ENCODE measurements around the gene CCM2.
"Not testable (repeated sequence)": the region's sequence is repeated elsewhere in the genome, so short reads cannot be mapped to it uniquely, and the experiment has no call there.

Gene CCM2

DNA sequence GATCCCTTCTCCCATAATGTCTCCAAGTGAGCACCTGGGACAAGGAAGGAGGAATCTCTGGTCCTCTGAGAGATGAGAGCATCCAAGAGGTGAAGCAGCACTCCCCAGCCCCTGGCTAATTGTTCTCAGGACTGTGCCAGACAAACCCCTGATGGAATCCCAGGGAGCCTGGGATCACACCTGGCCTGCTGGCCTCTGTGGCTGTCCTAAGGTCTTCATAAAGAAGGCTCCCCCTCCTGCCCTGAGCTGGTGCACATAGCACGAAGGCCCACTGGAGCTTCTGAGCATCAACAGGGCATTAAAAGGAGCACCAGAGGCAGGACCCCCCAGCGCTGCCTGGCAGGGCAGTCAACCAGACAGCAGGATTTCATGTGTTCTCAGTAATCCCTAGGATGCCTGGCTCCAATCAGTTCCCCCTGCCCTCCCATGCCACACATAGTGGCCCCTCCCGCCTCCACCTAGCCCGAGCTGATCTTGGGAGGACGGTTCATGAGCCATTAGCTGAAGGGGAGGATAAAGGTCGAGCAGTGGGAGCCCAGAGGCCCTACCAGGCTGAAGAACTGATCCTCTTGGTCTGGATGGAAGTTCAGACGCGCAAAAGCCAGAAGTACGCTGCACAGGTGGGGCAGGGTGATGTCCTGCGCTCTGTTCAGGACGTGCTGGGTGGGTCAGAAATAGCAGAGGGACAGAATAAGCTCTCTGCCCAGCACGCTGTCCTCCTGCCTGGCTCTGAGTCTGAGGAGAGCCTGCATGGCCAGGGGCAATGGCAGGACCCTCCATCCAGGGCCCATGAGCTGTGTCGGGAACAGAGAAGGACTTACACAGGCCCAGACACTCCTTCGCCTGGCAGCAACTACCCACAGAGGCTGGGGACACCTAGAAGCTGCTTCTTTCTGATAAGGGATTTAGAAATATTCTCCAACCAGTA lies 103.0 kb downstream of the CCM2 start:
- DNase-seq (ENCODE audit: low read depth), result no peak

DNA sequence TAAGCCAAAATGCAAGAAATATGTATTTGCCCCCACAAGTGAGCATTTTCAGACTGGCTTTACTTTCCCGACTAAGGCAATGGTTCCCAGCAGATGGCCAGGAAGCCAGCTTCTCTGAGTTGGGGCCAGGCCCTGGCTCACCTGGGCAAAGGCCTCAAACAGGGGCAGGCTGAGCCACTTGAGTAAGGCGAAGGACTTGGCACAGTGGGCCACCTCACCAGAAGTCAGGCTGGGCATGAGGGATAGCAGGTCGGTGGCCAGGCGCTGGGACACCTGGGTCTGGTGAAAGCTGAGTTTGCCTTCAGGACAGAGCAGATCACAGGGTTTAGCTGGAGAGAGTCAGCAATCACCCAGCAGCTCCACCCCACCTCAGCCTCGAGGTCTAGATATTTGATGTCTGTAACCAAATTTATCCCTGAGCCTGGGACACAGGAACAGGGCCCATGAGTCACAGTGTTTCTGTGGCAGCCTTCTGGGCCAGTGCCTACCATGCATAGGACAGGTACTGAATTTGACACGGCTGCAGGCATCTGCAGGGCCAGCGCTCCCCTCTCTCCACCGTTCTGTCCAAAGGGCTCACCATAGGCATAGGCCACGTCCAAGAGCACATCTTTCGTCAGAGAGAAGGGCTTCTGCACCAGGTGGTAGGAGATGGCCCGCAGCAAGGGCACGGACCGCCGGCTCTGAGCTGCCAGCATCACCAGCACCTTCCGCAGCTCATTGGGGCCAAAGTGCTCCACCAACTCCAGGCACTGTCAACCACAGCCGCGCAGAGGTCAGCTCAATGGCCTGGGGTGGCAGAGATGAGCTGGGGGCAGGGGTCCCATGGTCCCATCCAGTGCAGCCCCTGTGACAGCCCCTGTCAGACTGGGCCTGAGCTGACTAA lies 104.2 kb downstream of the CCM2 start:
- DNase-seq (ENCODE audit: low read depth), result no peak

DNA sequence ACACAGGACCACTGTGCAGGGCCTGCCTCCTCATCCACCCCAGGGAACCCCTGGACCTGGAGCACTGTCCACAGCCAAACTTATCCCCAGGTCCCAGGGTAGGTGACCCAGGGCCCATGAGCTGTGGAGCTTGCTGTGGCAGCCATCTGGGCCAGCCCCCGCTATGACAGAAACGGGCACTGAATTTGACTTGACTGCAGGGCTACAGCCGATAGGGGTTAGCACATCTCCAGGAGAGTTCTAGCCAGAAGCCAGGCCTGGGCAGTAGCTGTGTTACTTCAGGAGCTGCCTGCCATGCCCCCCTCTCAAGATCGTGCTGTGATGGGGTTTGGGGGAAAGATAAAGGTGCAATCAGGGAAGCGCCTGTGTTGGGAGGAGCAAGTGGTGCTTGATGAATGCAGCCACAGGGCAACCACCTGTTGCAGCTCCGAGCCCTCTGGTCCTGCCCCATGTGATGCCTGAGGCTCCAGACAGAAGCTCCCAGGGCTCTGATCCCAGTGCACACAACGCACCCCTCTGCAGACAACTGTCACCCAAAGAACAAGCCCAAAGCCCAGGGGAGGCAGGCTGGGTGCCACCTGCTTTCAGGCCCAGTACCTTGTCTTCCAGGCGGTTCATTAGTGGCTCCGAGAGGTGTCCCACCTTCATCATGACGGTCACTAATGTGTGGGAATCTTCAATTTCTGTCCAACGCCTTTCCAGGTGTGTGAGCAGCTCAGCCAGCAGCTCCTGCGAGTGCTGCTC lies 105.0 kb downstream of the CCM2 start:
- no peak for DNase-seq (ENCODE audit: low read depth)

DNA sequence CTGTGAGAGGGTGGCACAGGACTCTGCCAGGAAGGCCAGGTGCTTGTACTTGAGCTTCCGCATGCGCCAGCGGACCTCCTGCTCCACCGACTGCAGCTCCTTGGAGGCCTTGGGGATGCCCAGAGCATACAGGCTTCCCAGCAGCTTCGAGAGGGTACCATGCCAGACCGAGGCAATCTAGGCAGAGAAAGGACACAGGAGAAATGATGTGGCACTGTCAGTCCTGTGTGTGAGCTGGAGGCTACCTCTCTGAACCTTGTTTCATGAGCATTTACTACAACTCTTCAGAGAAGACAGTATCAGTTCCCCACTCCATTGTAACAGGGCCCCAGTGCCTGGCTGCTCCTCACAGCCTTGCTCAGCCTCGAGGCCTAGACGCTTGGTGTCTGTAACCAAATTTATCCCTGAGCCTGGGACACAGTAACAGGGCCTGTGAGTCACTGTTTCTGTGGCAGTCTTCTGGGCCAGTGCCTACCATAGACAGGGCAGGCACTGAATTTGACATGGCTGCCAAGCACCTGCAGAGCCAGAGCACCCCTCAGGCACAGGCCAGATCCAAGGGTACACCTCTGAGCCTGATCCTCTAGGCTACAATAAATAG lies 105.7 kb downstream of the CCM2 start:
- DNase-seq (ENCODE audit: low read depth), result no peak

DNA sequence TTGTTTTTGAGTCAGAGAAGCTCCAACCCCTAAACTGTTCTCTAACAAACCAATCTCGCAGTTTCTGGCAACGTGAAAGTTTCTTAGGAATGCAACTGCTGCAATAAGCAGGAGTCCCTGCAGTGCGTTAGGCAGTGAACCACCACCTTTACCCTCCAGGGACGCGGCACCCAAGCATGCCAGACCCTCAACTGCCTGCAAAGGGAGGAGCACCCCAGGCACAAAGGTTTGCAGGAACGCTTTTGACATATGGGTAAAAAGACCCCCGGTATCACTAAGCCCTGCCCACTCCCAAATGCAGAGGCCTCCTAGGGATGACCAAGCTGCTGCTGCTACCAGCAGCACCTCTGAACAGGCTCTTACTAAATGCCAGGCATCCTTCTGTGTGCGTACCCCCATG lies 106.8 kb downstream of the CCM2 start:
- no peak for DNase-seq (ENCODE audit: low read depth)

- no peak for DNase-seq (ENCODE audit: low read depth)
Observed at GRCh38 chr7:45107356-45107755, 107.4 kb downstream of the CCM2 start.

- DNase-seq (ENCODE audit: low read depth), result no peak
Observed at GRCh38 chr7:45108863-45109262, 108.9 kb downstream of the CCM2 start.

DNA sequence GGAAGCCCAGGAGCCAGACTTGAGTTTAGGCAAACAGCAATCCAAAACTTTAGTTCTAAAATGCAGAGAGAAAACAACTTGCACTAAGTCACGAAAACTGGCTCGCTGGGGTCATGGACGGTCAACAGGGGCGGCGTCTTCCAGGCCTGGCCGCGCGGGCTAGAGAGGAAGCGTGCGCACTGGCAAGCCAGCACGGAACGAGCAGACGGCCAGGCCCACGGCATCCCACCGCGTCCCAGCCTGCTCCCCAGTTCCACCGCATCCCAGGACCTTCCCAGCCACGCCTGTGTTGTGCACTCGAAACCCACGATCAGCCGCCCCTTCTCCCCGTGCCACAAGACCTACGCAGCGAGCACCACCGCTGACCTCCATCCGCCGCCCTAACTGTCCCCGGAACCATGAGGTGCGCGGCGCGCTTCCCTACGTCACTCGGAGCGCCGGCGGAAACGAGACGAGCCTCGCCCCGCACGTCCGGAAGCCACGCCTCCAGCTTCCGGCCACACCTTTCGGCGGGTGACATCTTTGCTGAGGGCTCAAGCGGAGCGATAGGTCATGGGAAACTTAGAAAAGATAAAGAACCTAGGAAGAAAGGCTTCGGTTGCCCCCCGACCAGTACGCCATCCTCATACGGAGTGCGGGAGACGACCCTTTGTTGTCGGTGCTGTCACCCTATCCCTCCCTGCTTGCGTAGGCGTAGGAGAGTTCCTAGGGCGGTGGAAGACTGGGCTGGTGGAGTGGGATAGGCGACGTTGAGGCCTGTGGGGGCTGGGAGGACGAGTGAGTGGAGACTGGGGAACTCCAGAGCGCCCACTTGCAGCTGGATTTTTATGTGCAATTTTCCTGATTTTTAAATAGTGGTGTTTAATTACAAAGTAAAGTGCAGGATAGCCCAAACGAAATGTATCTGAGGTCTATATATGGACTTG lies 111.6 kb downstream of the CCM2 start, which contains the start of gene TBRG4:
TSS of gene TBRG4 (minus strand) at position 400 of the 926 bp plus-strand sequence. CDS start 2,460 bp downstream, outside the sequence.
- DNase-seq (ENCODE audit: low read depth), result peak; percentile 93

GRCh38 chr7:45112648-45113047 lies 112.6 kb downstream of the CCM2 start:
- DNase-seq (ENCODE audit: low read depth), result no peak

- DNase-seq (ENCODE audit: low read depth), result not testable (repeated sequence)
Observed at GRCh38 chr7:45114257-45114656, 114.3 kb downstream of the CCM2 start.

DNA sequence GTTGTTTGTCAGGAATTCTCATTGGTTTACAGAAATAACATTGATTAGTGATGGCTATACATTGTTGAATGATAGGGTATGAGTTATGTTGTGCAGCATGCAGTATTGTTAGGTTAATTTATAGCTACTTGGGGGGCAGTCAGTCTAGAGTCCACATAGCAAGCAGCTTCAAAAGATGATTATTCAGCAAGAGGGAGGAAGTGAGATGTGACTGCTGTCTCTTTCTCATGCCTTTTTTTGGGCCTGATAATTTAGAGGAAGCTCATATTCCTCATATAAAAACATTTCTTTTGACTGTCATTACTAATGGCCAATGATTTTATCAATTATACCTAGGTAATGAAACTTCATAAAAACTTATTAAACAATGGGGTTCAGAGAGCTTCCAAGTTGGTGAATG lies 114.9 kb downstream of the CCM2 start:
- DNase-seq (ENCODE audit: low read depth), result no peak

DNA sequence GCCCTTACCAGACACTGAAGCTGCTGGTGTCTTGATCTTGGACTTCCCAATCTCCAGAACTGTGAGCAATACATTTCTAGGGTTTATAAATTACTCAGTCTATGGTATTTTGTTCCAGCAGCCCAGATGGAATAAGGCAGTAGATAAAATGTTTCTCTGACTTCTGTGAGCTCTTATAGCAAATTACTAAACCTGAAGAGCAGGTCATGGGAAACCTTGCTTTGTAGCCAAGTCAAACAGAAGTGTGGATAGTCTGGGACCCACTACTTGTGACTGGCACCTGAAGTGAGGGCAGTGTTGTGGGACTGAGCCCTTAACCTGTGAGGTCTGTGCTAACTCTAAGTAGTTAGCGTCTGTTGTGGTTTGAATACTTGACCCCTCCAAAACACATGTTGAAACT lies 116.0 kb downstream of the CCM2 start:
- no peak for DNase-seq (ENCODE audit: low read depth)

DNA sequence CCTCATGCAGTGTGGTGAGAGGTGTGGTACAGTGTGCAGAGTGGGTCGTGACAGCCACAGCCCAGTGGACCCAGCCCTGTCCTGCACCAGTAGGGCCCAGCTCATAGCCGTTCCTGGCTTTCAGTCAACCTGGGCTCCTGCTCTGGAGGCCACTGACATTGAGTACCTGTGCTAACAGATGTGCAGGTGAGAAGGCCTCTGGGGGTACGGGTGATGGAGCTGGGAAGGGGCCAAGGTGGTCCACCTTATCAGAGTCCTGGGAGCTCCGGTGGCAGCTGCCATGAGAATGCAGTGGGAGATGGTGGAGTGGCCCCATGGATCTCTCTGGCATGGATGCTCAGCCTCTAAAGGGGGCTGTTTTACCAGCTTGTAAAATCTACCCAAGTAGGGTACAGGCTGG lies 117.6 kb downstream of the CCM2 start:
- DNase-seq (ENCODE audit: low read depth), result no peak

- DNase-seq (ENCODE audit: low read depth), result no peak
Observed at GRCh38 chr7:45118292-45118691, 118.3 kb downstream of the CCM2 start.

- DNase-seq (ENCODE audit: low read depth), result no peak
Observed at GRCh38 chr7:45118889-45119331, 118.9 kb downstream of the CCM2 start.

DNA sequence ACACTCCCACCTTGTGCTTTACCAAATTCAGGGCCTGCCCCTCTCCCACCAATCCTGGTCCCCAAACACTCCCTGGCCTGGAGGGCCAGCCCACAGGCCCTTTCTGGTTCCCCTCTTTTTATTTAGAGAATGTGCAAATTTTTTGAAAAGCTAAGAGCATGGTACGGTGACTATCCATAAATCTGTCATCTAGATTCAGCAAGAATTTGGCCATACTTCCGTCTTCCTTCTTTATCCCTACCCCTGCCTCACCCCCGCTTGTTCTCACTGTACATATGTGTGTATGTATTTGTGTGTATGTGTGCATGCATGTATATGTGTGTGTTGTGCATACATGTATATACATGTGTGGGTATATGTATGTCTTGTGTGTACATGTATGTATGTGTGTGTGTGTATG lies 119.5 kb downstream of the CCM2 start:
- no peak for DNase-seq (ENCODE audit: low read depth)

DNA sequence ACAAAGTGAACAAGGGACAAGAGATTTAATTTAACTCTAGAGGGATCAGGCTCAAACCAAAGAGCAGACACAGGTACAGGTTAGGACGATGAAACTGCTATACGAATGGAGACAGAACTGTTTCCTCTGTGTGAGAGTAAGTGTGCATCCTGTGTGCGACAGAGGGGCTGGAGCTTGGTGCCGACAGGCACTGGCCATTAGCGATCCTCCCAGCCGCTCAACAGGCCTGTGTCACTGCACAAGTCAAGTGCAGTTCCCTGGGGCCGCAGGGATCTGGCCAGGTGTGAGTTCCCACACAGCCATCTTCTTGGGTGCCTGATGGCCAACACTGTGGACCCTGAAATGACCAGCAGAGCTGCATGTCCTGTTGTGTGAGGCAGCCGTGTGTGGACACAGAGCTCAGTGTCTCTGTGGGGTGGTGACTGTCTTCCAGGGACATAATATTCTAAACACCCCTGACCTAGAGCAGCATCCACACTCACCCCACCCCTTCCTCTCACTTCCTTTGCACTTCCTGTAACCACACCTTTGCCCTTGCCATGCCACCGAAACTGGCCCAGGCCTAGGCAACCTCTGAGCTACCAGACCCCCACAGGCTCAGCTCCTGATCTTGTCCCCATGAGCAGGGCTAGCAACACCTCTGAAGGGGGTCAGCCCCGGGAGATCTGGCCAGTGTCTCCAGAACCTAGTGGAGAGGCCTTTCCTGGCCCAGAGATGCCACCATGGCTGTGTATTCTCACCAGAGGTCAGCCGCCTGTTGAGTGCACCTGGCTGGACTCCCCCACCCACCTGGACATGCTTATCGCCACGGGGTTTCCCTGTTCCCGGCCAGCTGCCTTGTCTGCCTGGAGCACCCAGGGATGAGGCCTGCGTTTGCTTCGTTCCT lies 123.2 kb downstream of the CCM2 start:
- DNase-seq (ENCODE audit: low read depth), result no peak

DNA sequence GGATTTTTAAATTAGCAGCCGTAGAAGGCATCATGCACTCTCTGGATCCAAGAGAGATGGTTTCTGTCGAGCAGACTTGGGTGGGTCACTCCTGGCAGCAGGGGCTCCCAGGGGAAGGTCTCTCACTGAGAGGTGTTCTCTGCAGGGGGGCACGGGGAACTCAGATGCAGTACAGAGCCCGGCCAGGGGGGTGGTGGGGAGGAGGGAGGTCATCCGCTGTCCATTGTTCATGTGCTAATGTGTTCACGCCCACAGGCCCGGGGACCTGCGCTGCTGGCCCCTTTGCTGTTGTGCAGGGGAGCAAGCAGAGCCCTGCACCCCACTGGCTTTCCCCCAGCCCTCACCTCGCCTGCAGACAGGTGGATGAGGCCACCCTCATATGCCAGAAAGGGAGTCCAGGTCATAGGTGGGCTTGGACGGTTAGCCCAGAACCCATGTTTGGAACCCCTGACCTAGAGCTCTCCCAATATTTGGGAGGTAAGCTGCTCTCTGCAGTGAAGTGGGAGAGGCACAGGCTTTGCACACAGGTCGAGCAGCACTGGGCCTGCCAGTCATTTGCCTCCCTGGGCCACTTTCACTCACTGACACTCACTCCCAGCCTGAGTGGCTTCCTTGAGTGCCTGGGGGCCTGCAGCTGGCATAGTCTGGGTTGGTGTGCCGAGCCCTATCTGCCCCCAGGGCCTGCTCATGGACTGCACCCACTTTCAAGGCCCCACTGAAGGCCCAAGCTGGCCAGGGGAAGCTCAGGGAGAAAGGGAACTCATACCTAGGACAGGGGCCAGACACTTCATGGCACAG lies 124.1 kb downstream of the CCM2 start:
- no peak for DNase-seq (ENCODE audit: low read depth)

Measured in activated T-helper 9 cell treated with anti-CD3 and anti-CD28 coated beads, Interleukin-2, amount 50 U/mL, for 16 hours (primary cell).